Measurements from ENCODE around the gene MPG.
"Not testable (repeated sequence)": the region's sequence is repeated elsewhere in the genome, so short reads cannot be mapped to it uniquely, and the experiment has no call there.

The MPG gene

GRCh38 chr16:77807-78443, at the start of gene MPG:
TSS of gene MPG (plus strand) at chr16:78225. CDS start at chr16:78310, 85 bp downstream.
- no peak for DNase-seq (ENCODE audit: low read depth, low spot score)

GRCh38 chr16:30627-31026, 47.4 kb upstream of the MPG start:
- not testable (repeated sequence) for DNase-seq (ENCODE audit: low read depth, low spot score)

- not testable (repeated sequence) for DNase-seq (ENCODE audit: low read depth, low spot score)
Observed at GRCh38 chr16:33154-33876, 44.7 kb upstream of the MPG start.

GRCh38 chr16:33877-34647, 44.0 kb upstream of the MPG start:
- DNase-seq (ENCODE audit: low read depth, low spot score) = no peak

- DNase-seq (ENCODE audit: low read depth, low spot score) = no peak
Observed at GRCh38 chr16:34648-34987, 43.4 kb upstream of the MPG start.

- DNase-seq (ENCODE audit: low read depth, low spot score) = no peak
Observed at GRCh38 chr16:35011-35677, 42.9 kb upstream of the MPG start.

- no peak for DNase-seq (ENCODE audit: low read depth, low spot score)
Observed at GRCh38 chr16:35678-36305, 42.2 kb upstream of the MPG start.

GRCh38 chr16:36336-36984, 41.6 kb upstream of the MPG start:
- no peak for DNase-seq (ENCODE audit: low read depth, low spot score)

- no peak for DNase-seq (ENCODE audit: low read depth, low spot score)
Observed at GRCh38 chr16:37511-37910, 40.5 kb upstream of the MPG start.

- not testable (repeated sequence) for DNase-seq (ENCODE audit: low read depth, low spot score)
Observed at GRCh38 chr16:38206-38605, 39.8 kb upstream of the MPG start.

- DNase-seq (ENCODE audit: low read depth, low spot score) = no peak
Observed at GRCh38 chr16:38941-39892, 38.8 kb upstream of the MPG start.

GRCh38 chr16:41439-42068, 36.5 kb upstream of the MPG start:
- no peak for DNase-seq (ENCODE audit: low read depth, low spot score)

- DNase-seq (ENCODE audit: low read depth, low spot score) = no peak
Observed at GRCh38 chr16:42069-42457, 36.0 kb upstream of the MPG start.

- DNase-seq (ENCODE audit: low read depth, low spot score) = no peak
Observed at GRCh38 chr16:42691-43090, 35.3 kb upstream of the MPG start.

- no peak for DNase-seq (ENCODE audit: low read depth, low spot score)
Observed at GRCh38 chr16:43294-43693, 34.7 kb upstream of the MPG start.

GRCh38 chr16:44655-45054, 33.4 kb upstream of the MPG start:
- no peak for DNase-seq (ENCODE audit: low read depth, low spot score)

- no peak for DNase-seq (ENCODE audit: low read depth, low spot score)
Observed at GRCh38 chr16:45454-45853, 32.6 kb upstream of the MPG start.

GRCh38 chr16:46510-46909, 31.5 kb upstream of the MPG start:
- DNase-seq (ENCODE audit: low read depth, low spot score) = not testable (repeated sequence)

GRCh38 chr16:47234-47633, 30.8 kb upstream of the MPG start:
- DNase-seq (ENCODE audit: low read depth, low spot score) = no peak

Data from iPS DF 19.7 (cell line).